Tibial artery (tissue), 4 donors: ENCODE results near the gene TMEM234.

Experiments
- DNase-seq, 2 donors: peaks; one replicate each; pipeline ENCODE4 v3.0.0-alpha.2; 2019
- H3K27ac ChIP-seq, 2 donors: fragments of 200-600 bp; sonication (generic) in 1 of 2; 1 replicate in 1 of 2; 2 replicates in 1 of 2; pipeline ENCODE4 v1.5.1; 2018 to 2019; ENCODE audit warnings: mild to moderate bottlenecking in 1 of 2
- H3K27me3 ChIP-seq, 2 donors: fragments of 200-600 bp; sonication (generic) in 1 of 2; one replicate each; pipeline versions ENCODE4 v1.5.1 to v1.6.0; 2016 to 2019
- H3K36me3 ChIP-seq, 3 donors: fragments of 200-600 bp; sonication (generic) in 2 of 3; one replicate each; pipeline ENCODE4 v1.5.1; 2016 to 2019; ENCODE audit warnings: mild to moderate bottlenecking in 2 of 3
- H3K4me1 ChIP-seq, 4 donors: fragments of 200-600 bp; sonication (generic) in 2 of 4; 1 replicate in 3 of 4; 2 replicates in 1 of 4; pipeline ENCODE4 v1.5.1; 2016 to 2019
- H3K4me3 ChIP-seq, 2 donors: fragments of 200-600 bp; sonication (generic) in 1 of 2; 1 replicate in 1 of 2; 2 replicates in 1 of 2; pipeline ENCODE4 v1.5.1; 2018 to 2019; ENCODE audit warnings: mild to moderate bottlenecking in 2 of 2
- H3K9me3 ChIP-seq, 3 donors: fragments of 200-600 bp; sonication (generic) in 1 of 3; one replicate each; pipeline ENCODE4 v1.5.1; 2016 to 2019
- CTCF ChIP-seq, 2 experiments: fragments of 200-600 bp in 1 of 2; fragments of 450-650 bp in 1 of 2; IDR thresholded peaks; one replicate each; pipeline ENCODE4 v1.5.1; 2017 to 2019; ENCODE audit warnings: antibody characterized with exemption in 2 of 2, mild to moderate bottlenecking in 1 of 2, moderate library complexity in 1 of 2
- intact Hi-C: fragments of 100-400 bp; cut with DNase I; formaldehyde crosslinking; loops from one replicate; pipeline ENCODE4 v1.15.0; 2023; ENCODE audit warnings: low total_unique reads

The TMEM234 gene

GRCh38 chr1:32257227-32257508, 35.0 kb upstream of the TMEM234 start:
- no peak overlapping the region for H3K27ac ChIP-seq
- H3K36me3 ChIP-seq: no peaks in the 10 kb centered on the region
- no peak for TF ChIP-seq CTCF (IDR thresholded peaks at IDR 0.05)

GRCh38 chr1:32256473-32257226, 34.5 kb upstream of the TMEM234 start:
- intact Hi-C loops: no loop called here
- TF ChIP-seq CTCF (IDR thresholded peaks at IDR 0.05): no peak
- Histone ChIP-seq H3K4me3 (no peak overlapping the region), H3K9me3 (no peaks in the 10 kb centered on the region), H3K27ac (no peak overlapping the region), H3K4me1 (no peaks in the 10 kb centered on the region), H3K27me3 (peaks cover 0 to 7% of the 10 kb centered on the region in 2 donors), H3K36me3 (no peaks in the 10 kb centered on the region)
- no peak for DNase-seq

More at GRCh38 chr1:32257227-32257508, 35.0 kb upstream of the TMEM234 start:
- intact Hi-C loops: no loop called here
- no peaks in the 10 kb centered on the region for H3K4me1 ChIP-seq
- H3K9me3 ChIP-seq: no peaks in the 10 kb centered on the region
- H3K27me3 ChIP-seq: peaks cover 0 to 7% of the 10 kb centered on the region in 2 donors
- no peak for DNase-seq
- no peak overlapping the region for H3K4me3 ChIP-seq

GRCh38 chr1:32255072-32256071, 33.2 kb upstream of the TMEM234 start:
- no peaks in the 10 kb centered on the region for H3K36me3 ChIP-seq
- H3K27me3 ChIP-seq: peaks cover 0 to 7% of the 10 kb centered on the region in 2 donors
- H3K9me3 ChIP-seq: no peaks in the 10 kb centered on the region
- no peak for DNase-seq
- no peak overlapping the region for H3K27ac ChIP-seq
- no peaks in the 10 kb centered on the region for H3K4me1 ChIP-seq
- intact Hi-C loops: no loop called here
- no peak for TF ChIP-seq CTCF (IDR thresholded peaks at IDR 0.05)
- no peak overlapping the region for H3K4me3 ChIP-seq

GRCh38 chr1:32250893-32251716, 29.0 kb upstream of the TMEM234 start, which contains the start of gene LCK:
Gene LCK (plus strand): TSS chr1:32251265. CDS start chr1:32274330, 23,065 bp downstream.
- DNase-seq: no peak
- H3K27me3 ChIP-seq: no peaks in the 10 kb centered on the region
- H3K4me3 ChIP-seq: no peak within 1 kb of the TSS
- no peaks in the 10 kb centered on the region for H3K9me3 ChIP-seq
- peaks cover 0 to 27% (median 18%) of the 10 kb centered on the region in 4 donors for H3K4me1 ChIP-seq
- H3K27ac ChIP-seq: no peak within 1 kb of the TSS
- H3K36me3 ChIP-seq: no peaks in the 10 kb centered on the region
- intact Hi-C loops: no loop called here
- TF ChIP-seq CTCF (IDR thresholded peaks at IDR 0.05): no peak

GRCh38 chr1:32249831-32250525, 27.8 kb upstream of the TMEM234 start:
- H3K4me1 ChIP-seq: peaks cover 0 to 27% (median 18%) of the 10 kb centered on the region in 4 donors
- no peaks in the 10 kb centered on the region for H3K27me3 ChIP-seq
- no peak for DNase-seq
- H3K4me3 ChIP-seq: no peak overlapping the region
- intact Hi-C loops: no loop called here
- H3K9me3 ChIP-seq: no peaks in the 10 kb centered on the region
- H3K36me3 ChIP-seq: no peaks in the 10 kb centered on the region
- no peak for TF ChIP-seq CTCF (IDR thresholded peaks at IDR 0.05)
- H3K27ac ChIP-seq: no peak overlapping the region
